Pulmonary artery endothelial cell (primary cell): Measurements from ENCODE around the gene JPT1. TPM values are rescaled to one million over a fixed set of nuclear protein-coding genes. Genes with fewer than 3 reads are reported as not detected.

Source experiments
- DNase-seq: peaks from one replicate; pipeline ENCODE4 v3.0.0-alpha.2; 2011; ENCODE audit warnings: low read depth, low spot score
- total RNA-seq: library from RNA; depleted of rRNA; stranded (reverse); fragments of >200 nt; gene quantifications from 2 replicates; pipeline ENCODE4 v1.2.3, GENCODE V29; 2014

The JPT1 gene
- total RNA-seq, 1 donor from 2014 or later = 207 TPM

DNA sequence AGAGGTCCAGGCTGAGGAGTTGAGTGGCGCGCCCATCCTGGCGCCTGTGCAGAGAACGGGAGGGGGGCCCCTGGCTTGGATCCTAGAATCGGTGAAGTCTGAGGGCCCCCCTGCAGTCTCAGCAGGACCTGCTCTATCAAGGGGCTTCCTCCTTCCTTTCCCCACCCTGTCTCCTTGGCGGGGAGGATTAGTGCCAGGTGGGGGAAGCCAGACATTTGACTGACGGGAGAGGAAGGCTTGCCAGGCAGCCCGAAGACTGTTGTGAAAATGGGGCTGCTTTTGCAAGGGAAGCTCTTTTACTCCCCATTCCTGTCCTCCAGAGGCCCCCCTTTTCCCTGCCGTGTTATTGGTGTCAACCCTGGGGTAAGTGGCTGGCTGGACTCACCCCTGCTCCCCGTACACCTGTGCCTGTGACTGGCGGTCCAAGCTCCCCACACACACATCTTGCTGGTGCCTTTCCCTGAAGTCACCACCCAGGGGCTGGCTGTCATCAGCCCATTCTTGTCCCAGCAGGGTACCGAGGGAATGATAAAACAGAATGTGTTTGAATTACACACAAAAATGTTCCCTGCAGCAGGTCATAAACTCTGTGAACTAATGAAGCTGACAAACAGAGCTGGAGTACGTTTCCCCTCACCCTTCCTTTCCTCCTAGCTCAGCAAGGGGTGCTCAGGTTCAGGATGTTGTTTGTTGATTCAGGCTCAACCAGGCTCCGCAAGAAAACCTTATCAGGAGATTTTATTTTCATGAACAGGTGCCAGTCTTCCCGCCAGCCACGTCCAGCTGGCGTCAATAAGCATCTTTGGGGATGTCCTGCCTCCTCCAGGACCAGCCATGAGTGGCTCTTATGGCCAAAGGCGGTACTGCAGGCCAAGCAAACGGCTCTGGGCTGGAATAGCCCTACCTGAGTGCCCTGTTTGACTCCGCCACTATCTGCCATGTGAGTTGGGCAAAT is 48.9 kb downstream of the JPT1 start:
- DNase-seq = peak; percentile 48

DNA sequence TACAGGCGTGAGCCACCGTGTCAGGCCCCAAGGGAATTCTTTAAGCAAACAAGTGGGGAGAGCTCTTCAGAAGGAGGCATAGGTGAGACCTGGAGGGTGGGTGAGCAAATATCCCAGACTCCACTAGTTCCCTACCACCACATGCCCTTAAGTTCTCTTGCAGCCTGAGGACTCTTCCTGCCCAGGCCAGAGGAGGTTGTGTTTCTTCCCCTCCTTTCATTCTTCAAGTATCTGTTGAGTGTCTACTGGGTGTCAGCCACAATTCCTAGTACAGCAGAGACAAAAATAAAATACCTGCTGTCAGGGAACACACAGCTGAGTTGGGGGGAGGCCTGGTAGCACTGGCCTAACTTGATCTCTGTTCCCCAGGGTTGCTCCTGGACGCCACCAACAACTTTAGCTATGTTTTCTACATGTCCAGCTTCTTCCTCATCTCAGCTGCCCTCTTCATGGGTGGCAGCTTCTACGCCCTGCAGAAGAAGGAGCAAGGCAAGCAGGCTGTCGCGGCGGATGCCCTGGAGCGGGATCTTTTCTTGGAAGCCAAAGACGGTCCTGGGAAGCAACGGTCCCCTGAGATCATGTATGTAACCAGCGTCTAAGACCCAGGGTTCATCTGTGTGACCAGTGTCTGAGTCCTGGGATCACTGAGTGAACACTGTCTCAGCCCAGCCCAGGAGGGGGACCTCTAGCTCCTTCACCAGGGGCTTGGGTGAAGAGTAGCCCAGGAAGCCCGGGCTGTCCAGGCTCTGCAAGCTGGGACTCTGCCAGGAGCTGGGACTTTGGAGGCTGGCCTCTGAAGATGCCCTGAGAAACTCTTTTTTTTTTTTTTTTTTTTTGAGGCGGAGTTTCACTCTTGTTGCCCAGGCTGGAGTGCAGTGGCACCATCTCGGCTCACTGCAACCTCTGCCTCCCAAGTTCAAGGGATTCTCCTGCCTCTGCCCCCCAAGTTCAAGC is 50.4 kb downstream of the JPT1 start:
- DNase-seq = no peak

DNA sequence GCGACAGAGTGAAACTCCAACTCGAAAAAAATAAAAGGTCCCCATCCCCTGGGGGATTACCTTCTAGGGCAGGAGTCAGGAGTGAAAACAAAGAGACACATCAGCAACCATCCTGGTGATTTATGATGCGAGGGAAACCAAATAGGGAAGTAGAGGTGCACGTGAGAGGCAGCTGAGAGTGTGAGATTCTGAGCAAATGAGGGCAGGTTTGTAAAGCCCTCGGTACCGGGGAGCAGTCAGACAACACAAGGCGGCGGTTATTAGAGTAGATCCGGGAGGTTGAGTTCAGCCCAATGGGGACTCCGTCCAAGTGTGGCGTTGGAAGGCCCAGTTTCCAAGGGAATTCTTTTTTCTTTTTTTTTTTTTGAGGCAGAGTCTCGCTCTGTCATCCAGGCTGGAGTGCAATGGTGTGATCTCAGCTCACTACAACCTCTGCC is 51.9 kb downstream of the JPT1 start:
- no peak for DNase-seq

DNA sequence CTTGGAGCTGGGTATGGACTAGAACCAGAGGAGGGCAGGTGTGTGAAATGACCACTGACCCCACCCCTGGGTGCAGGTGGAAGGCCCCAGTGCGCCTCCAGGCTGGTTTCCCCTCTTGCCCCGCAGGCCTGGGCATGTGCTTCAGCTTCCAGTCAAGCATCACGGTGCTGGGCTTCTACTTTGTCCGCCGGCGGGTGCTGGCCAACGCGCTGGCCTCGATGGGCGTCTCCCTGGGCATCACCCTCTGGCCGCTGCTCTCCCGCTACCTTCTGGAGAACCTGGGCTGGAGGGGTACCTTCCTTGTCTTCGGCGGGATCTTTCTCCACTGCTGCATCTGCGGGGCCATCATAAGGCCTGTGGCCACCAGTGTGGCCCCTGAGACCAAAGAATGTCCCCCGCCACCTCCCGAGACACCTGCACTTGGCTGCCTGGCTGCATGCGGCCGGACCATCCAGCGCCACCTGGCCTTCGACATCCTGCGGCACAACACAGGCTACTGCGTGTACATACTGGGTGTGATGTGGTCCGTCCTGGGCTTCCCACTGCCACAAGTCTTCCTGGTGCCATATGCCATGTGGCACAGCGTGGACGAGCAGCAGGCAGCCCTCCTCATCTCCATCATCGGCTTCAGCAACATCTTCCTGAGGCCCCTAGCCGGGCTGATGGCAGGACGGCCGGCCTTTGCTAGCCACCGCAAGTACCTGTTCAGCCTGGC is 54.3 kb downstream of the JPT1 start:
- no peak for DNase-seq

DNA sequence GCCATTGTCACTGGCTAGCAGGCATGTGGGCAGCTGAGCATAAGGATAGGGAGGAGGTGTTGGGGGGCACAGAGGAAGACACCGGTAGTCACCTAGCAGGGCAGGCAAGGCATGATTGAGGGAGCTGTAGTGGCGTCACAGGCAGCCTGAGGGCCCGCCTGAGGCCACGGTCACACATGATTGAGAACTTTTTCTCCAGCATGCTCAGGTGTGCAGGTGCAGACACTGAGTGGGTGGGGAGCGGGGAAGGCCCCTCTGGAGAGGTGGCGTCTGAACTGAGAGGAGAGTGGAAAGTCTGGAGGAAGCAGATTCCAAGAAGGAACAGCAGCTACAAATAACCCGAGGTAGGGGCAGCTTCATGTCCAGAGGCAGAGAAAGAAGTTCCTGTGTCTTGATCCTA is 55.5 kb downstream of the JPT1 start:
- DNase-seq = no peak

DNA sequence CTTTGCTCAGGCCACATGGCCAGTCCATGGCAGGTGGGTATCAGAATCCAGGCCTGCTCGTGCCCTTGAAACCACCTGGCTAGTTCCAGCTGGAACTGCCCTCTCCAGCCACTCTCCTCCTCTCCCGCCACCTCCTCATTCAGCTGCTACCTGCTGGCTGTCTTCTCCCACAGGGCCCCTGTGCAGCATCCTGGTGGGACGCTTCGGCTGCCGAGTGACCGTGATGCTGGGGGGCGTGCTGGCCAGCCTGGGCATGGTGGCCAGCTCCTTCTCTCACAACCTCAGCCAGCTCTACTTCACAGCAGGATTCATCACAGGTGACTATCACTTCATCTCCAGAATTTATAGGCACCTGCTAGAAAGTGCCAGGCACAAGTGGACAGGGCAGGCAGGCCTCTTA is 56.4 kb downstream of the JPT1 start:
- no peak for DNase-seq

DNA sequence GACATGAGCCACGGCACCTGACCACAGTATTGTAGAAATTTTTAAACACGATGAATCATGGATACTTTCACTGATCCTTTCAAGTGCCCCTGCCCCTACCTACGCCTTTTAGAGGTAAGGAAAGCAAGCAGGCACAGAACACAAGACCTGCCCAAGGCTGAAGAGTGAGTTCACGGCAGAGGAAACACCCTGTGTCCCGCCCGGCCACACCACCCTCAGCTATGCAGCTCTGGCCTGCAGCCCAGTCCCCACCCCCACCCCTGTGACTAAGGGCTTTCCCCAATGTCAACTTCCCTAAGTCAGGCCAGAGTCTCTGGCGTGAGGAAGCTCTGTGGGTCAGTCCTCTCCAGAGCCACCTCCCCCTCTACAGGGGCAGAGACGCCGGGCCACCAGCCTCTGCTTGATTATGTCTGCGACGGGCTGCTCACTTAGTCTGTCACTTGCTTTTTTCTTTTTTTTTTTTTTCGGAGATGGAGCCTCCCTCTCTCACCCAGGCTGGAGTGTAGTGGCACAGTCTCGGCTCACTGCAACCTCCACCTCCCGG is 58.2 kb downstream of the JPT1 start:
- peak; percentile 47 for DNase-seq

DNA sequence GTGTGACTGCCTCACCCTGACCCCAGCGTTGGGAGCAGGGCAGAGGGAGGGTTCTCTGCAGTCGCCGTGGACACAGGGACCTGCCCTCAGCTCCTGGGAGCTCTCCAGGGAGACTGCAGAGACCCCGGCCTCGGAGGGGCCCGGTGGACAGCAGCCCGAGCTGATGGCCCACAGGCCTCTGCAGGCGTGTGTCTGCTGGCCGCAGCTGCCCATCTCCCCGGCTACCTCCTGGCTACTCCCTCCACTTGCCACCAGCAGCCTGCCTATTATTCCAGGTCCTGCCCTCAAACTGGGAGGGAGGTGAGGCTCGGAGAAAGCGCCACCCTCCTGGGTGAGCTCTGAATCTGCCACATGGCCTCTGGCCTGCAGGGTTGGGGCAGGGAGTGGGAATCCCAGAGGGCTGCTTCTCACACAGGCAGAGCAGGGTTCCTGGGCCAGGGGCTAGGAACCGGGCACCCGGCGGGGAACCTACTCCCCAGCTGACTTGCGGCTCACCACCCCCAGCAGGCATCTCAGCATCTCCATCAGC is 59.4 kb downstream of the JPT1 start:
- DNase-seq = no peak

DNA sequence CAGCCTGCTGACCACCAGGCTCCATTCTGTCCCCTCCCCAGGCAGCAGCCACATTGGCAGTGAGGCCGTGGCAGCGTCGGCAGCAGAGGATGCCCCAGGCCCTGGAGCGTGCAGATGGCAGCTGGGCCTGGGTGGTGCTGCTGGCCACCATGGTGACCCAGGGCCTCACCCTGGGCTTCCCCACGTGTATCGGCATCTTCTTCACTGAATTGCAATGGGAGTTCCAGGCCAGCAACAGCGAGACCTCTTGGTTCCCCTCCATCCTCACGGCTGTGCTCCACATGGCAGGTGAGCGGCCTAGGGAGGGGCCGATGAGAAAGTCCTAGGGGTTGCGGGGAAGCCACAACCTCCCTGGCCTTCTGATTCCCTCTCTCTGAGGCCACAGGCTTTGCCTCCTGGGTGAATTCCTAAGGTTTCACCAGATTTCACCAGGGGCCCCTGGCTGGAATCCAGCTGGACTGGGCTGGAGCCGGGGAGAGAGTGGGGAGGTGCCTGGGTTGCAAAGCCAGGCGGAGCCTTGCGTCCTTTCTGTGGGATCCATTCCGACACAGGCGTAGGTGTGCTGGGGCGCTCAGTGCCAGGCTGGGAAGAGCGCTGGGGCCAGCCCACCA is 60.7 kb downstream of the JPT1 start:
- DNase-seq = no peak

DNA sequence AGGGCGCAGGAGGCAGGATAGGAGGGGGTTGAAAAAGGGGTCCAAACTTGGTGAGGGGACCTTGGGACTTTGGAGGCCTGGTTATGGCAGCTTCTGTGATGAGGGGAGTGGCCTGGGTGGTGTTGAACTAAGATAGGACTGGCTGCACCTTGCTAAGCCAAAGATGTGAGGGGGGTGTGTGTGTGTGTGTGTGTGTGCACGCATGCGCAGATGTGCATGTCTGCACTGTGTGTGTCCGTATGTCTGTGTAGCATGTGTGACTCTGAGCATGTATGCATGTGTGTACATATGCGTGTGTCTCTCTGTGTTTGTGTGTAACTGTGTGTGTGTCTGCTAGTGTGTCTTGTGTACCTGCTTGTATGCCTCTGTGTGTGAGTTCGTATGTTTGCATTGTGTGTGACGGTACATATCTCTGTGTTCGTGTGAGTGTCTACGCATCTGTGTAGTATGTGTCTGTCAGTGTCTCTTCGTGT is 62.4 kb downstream of the JPT1 start:
- DNase-seq = no peak

DNA sequence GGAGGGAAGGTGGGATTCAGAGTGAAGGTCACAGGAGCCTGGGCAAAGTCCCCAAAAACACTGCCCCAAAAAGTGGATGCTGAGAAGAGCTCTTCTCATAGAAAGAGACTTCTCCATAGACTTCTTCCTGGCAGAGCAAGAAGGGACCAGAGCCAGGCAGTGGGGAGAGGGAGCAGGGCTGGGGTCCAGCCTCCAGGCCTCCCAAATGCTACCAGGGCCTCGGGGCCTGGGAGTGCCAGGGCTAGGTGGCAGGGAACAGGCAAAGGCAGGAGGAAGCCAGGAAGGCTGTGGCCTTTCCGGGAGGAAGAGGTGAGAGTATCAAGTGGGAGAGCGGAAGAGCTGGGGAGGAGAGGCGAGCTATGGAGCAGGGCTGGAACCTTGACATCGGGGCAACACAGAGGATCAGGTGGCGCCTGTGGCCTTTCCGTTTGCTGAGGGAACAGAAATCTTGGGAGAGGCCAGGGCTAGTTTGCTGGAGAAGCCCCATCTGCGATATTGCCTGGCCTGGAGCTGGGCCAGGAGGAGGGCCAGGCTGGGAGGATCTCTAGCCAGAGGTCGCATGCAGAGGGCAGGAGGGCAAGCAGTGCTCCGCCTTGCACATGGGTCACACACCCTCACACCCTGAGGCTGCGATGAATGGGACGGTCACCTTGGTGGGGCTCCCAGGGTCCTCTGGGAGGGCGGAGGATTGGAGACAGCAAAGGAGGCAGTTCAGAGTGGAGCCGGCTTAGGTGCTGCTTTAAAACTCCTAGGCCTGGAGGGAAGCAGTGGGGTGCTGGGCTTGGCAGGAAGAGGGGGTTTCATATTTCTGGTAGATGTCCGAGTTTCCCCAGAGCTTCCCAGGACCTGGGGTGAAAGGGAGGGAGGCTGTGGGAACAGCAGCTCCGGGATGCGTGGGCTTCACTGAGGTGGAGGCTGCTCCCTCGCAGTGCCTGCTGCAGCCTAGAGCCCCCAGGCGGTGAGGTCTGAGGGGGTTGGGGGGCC is 63.1 kb downstream of the JPT1 start:
- DNase-seq = no peak

DNA sequence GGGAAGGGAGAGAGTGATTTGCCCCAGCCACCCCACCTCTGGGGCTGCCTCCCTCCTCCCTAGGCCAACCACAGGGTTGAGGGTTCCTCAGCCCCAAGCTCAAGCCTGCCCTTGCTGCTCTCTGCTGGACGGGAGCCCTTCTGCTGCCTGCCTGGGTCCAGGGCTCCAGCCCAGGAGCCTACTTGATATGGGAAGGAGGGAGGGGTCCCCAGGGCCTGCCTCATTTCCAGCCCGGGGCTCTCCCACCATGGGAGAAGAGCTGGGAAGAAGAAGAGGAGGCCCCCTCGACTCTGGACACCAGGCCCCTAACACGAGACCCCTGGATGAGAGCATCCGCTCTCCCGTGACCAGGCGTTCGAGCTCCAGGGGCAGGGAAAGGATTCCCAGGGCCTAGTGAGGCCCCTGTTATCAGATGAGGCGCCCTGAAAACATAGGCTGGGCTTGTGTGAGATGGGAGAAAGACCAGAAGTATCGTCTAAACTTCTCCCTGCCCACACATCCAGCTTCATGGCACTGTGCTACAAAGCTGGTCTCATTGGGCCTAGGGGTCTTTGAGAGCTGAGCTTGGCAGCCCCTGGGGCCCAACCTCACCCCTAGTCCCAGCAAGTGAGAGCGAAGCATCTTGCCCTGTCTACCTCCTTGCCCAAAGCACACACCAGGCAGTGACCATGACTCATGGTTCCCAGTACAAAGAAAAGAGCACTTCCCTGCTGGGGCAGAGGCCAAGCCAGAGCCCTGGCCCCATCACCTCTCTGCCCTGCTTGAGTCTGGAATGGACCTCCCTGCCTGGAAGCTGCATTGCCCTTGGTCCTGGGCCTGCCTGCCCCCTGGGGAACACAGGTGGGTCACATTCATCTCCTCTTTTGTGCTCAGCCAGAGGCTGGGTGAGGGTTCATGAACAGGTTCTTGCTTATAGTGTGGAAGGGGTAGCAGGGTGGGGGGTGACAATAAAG is 65.6 kb downstream of the JPT1 start:
- DNase-seq = no peak

DNA sequence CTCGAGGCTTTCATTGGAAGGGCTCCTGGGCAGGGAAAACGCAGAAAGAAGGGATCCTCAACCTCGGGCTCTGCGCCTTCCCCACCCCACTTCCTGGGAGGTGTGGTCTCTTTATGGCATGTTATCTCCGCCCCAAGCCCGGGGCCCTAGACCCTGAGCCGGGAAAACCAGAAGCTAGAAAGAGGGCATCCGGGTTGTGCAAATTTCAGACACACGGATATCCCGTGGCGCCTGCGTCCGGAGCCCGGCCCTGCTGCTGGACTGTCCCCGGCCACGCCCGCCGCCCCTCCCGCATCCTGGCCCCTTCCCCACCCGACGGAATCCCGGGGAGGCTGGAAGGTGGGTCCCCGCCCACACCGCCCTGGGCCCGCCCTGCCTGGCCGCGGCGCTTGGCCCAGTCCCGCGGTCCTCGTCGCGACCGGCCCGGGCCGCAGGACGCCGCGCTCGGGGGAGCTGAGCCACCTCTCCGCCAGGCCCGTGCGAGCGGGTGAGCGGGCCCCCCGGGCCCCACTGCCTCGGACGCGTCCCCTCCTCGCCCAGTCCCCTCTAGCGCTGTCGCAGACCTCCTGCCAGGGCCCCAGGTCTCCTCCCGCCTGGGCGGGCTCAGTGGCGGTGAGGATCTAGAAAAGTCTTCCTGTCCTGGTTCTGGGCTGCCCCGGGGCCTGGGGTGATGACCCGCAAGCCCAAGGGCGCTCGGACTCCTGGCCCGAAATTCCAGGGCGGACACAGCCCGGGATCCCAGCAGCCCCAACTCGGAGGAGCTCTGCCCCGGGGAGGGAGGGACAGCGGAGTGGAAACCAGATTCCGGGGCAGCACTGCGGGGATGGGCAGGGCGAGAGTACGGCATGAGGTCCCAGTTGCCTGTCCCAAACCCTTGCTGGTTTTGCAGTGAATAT is 66.5 kb downstream of the JPT1 start, which contains the start of gene SLC16A5:
TSS of gene SLC16A5 (plus strand) at position 397 of the 896 bp plus-strand sequence. CDS start 5,683 bp downstream, outside the sequence.
- no peak for DNase-seq

DNA sequence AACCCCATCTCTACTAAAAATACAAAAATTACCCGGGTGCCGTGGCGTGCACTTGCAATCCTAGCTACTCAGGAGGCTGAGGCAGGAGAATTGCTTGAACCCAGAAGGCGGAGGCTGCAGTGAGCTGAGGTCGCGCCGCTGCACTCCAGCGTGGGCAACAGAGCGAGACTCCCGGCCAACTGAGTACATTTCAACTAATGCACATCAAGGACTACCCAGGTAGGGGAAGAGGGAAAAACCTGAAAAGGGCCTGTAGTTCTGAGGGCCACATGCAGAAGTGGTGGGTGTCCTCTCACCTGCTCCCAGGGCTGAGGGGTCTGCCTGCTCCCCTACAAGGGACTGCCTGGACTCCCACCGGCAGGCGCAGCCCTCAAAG is 67.1 kb downstream of the JPT1 start:
- no peak for DNase-seq

DNA sequence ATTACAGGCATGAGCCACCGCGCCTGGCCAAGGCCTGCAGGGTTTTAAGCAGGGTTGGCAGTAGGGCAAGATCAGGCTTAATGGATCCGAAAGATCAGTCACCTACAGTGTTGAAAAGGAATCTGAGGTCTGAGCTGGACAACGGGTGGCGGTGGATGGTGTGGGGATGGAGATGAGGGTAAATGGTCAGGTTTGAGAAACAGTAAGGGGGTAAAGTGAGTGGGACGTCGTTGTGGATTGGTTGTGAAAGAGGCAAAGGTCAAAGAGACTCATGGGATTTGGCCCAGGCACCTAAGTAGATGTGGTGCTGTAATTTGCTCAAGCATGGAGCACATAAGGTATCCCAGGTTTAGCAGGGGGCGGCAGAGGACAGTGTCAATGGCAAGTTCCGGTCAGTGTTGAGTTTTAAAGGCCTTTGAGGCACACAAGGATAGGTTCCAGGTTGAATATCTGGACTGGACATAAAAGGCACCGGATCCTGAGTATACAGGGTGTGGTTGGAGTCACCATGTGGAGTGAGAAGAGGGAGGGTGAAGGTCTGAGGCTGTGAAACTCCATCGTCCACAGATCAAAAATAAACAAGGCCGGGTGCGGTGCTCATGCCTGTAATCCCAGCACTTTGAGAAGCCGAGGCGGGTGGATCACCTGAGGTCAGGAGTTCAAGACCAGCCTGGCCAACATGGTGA is 67.7 kb downstream of the JPT1 start:
- no peak for DNase-seq
